ENCODE measurements around the gene XIRP1.
A peak's percentile ranks its signal among the peaks of the same experiment; 100 is the strongest.

XIRP1 gene

GRCh38 chr3:39165518-39165917, 26.9 kb downstream of the XIRP1 start:
- no peak for DNase-seq (ENCODE audit: low read depth)

- no peak for DNase-seq (ENCODE audit: low read depth)
These were observed 28.0 kb downstream of the XIRP1 start for GRCh38 chr3:39164414-39164813.

- no peak for DNase-seq (ENCODE audit: low read depth)
These were observed 34.2 kb downstream of the XIRP1 start for GRCh38 chr3:39158148-39158715.

- DNase-seq (ENCODE audit: low read depth): no peak
These were observed 35.0 kb downstream of the XIRP1 start for GRCh38 chr3:39157359-39157758.

- DNase-seq (ENCODE audit: low read depth): no peak
These were observed 36.0 kb downstream of the XIRP1 start for GRCh38 chr3:39156421-39156820.

GRCh38 chr3:39154280-39155021, 37.9 kb downstream of the XIRP1 start:
- DNase-seq (ENCODE audit: low read depth): no peak

- DNase-seq (ENCODE audit: low read depth): no peak
These were observed 38.5 kb downstream of the XIRP1 start for GRCh38 chr3:39153977-39154279.

- DNase-seq (ENCODE audit: low read depth): no peak
These were observed 41.4 kb downstream of the XIRP1 start for GRCh38 chr3:39150803-39151631.

- DNase-seq (ENCODE audit: low read depth): no peak
These were observed 42.1 kb downstream of the XIRP1 start for GRCh38 chr3:39150148-39150802.

GRCh38 chr3:39149498-39150147, 42.8 kb downstream of the XIRP1 start:
- no peak for DNase-seq (ENCODE audit: low read depth)

GRCh38 chr3:39149059-39149455, 43.3 kb downstream of the XIRP1 start:
- no peak for DNase-seq (ENCODE audit: low read depth)

- no peak for DNase-seq (ENCODE audit: low read depth)
These were observed 43.8 kb downstream of the XIRP1 start for GRCh38 chr3:39148435-39149058.

- no peak for DNase-seq (ENCODE audit: low read depth)
These were observed 44.5 kb downstream of the XIRP1 start for GRCh38 chr3:39147711-39148434.

- peak; percentile 40 for DNase-seq (ENCODE audit: low read depth)
These were observed 45.5 kb downstream of the XIRP1 start for GRCh38 chr3:39146611-39147591.

- no peak for DNase-seq (ENCODE audit: low read depth)
These were observed 46.3 kb downstream of the XIRP1 start for GRCh38 chr3:39146083-39146501.

GRCh38 chr3:39144748-39145380, 47.5 kb downstream of the XIRP1 start:
- no peak for DNase-seq (ENCODE audit: low read depth)

GRCh38 chr3:39144095-39144747, 48.2 kb downstream of the XIRP1 start:
- DNase-seq (ENCODE audit: low read depth): no peak

- no peak for DNase-seq (ENCODE audit: low read depth)
These were observed 49.1 kb downstream of the XIRP1 start for GRCh38 chr3:39143051-39143885.

Measured in stimulated activated CD8-positive, alpha-beta memory T cell treated with anti-CD3 and anti-CD28 coated beads, Interleukin-15, amount 100 ng/mL, for 24 hours (primary cell).